NCI-H2196 treated with DMSO at 0.1 percent for 48 hours (cell line): Measurements from ENCODE around the gene CDK13.
A peak's percentile ranks its signal among the peaks of the same experiment; 100 is the strongest.
"Not testable (repeated sequence)": the region's sequence is repeated elsewhere in the genome, so short reads cannot be mapped to it uniquely, and the experiment has no call there.

Experiments used
- DNase-seq: peaks from one replicate; lab custom pipeline; 2025; ENCODE audit not compliant: unreplicated experiment; lab: John Stamatoyannopoulos, UW

The CDK13 gene

GRCh38 chr7:40095695-40096327 is 145.8 kb downstream of the CDK13 start:
- DNase-seq, result no peak

- no peak for DNase-seq
Observed at GRCh38 chr7:40097728-40098127, 147.7 kb downstream of the CDK13 start.

- DNase-seq, result no peak
Observed at GRCh38 chr7:40098810-40099209, 148.8 kb downstream of the CDK13 start.

GRCh38 chr7:40099837-40100236 is 149.8 kb downstream of the CDK13 start:
- no peak for DNase-seq

GRCh38 chr7:40101201-40101600 is 151.1 kb downstream of the CDK13 start:
- DNase-seq, result no peak

- DNase-seq, result no peak
Observed at GRCh38 chr7:40102897-40103296, 152.8 kb downstream of the CDK13 start.

GRCh38 chr7:40105879-40106473 is 155.9 kb downstream of the CDK13 start:
- DNase-seq, result no peak

- no peak for DNase-seq
Observed at GRCh38 chr7:40115936-40116335, 165.9 kb downstream of the CDK13 start.

- DNase-seq, result not testable (repeated sequence)
Observed at GRCh38 chr7:40117199-40117598, 167.1 kb downstream of the CDK13 start.

- not testable (repeated sequence) for DNase-seq
Observed at GRCh38 chr7:40118201-40118600, 168.1 kb downstream of the CDK13 start.

GRCh38 chr7:40120020-40120419 is 170.0 kb downstream of the CDK13 start:
- no peak for DNase-seq

GRCh38 chr7:40122100-40122939 is 172.3 kb downstream of the CDK13 start:
- not testable (repeated sequence) for DNase-seq

- DNase-seq, result no peak
Observed at GRCh38 chr7:40122940-40123254, 172.8 kb downstream of the CDK13 start.

GRCh38 chr7:40133561-40134427 is 183.7 kb downstream of the CDK13 start:
- DNase-seq, result peak; percentile 49

GRCh38 chr7:40134428-40135316 is 184.6 kb downstream of the CDK13 start, which contains the start of the genes MPLKIP and SUGCT:
Gene MPLKIP, minus strand, starts transcription at chr7:40134622. Its CDS starts 55 bp downstream, at chr7:40134567.
Gene SUGCT, plus strand, starts transcription at chr7:40135005.
- peak; percentile 63 for DNase-seq

- DNase-seq, result no peak
Observed at GRCh38 chr7:40135317-40135610, 185.2 kb downstream of the CDK13 start.

- DNase-seq, result no peak
Observed at GRCh38 chr7:40137563-40137962, 187.5 kb downstream of the CDK13 start.

GRCh38 chr7:40138973-40139372 is 188.9 kb downstream of the CDK13 start:
- no peak for DNase-seq

GRCh38 chr7:40139891-40140290 is 189.8 kb downstream of the CDK13 start:
- DNase-seq, result not testable (repeated sequence)

GRCh38 chr7:40141916-40142315 is 191.9 kb downstream of the CDK13 start:
- DNase-seq, result not testable (repeated sequence)
